GM19328 (cell line): ENCODE results near the gene ICAM5.
"Not testable (repeated sequence)": the region's sequence is repeated elsewhere in the genome, so short reads cannot be mapped to it uniquely, and the experiment has no call there.

ENCODE experiments used
- ATAC-seq: cut with Tn5 transposase; IDR thresholded peaks from one replicate; pipeline ENCODE4 v1.9.1; 2021; ENCODE audit warnings: mild to moderate bottlenecking, moderate library complexity; ENCODE audit not compliant: unreplicated experiment

ICAM5 gene

DNA sequence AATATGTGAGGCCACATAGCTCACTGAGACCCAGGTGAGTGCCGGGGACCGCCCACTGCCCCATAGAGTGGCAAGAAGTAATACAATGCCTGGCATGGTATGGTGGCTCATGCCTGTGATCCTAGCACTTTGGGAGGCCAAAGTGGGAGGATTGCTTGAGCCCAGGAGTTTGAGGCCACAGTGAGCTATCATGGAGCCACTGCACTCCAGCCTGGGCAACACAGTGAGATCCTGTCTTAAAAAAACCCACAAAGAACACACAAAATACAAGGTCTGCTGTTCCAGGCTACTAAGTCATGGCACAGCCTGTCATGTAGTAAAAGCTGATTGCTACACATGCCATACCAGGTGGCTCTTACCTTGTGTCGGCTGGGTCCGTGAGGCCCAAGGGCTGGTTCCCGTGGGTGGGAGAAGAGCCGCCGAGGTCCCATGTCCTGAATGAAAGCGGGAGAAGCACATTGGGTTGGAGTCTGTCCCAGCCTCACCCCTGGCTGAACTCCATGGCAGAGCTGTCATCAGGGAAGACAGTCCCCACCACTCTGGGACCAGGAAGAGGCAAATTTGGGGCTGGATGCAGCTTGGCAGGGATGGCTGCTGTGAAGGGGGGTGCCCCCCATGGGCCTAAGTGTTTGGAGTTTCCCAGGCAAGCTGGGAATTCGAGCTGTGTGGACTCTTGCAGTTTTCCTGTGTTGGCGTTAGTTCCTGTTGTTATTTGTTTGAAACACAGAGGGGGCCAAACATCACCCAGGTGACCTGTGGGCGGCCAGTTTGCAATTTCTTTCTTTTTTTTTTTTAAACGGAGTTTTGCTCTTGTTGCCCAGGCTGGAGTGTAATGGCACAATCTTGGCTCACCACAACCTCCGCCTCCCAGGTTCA lies 29.3 kb downstream of the ICAM5 start:
- ATAC-seq, result no peak

DNA sequence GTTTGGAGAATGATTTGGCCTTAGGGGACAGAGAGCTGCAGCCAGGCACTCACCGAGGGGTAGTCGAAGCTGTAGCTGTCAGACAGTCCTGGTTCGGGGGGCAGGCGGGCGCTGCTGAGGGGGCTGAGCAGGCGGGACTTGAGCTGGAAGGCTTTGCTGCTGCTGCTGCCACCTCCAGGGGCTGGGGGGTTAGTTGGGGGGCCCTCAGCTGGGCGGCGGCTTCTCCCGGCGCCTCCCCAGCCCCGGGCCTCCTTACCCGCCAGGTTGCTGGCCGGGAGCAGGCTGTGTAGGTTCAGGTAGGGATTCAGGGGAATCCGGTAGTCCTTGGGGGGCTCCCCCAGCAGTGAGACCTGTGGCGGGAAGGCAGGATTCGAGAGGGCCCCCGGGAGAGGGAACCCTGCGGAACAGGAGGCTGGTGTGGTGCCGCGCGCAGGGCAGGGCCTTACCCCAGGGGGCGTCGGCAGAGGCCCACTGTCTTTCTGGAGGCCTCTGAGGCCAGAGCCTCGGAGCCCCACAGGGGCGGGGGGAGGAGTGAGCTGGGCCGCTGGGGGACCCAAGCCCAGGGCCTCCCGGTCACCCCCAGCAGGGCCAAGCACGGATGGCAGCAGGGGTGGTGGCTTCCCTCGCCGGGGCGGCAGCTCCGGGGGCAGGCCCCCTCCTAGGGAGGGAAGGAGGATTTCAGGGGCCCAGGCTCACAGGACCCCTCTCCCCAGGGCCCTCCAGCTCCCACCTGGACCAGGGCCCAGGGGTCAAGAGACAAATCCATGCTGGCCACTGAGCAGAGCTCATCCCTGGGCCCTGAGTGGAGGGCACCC lies 31.1 kb downstream of the ICAM5 start:
- no peak for ATAC-seq

DNA sequence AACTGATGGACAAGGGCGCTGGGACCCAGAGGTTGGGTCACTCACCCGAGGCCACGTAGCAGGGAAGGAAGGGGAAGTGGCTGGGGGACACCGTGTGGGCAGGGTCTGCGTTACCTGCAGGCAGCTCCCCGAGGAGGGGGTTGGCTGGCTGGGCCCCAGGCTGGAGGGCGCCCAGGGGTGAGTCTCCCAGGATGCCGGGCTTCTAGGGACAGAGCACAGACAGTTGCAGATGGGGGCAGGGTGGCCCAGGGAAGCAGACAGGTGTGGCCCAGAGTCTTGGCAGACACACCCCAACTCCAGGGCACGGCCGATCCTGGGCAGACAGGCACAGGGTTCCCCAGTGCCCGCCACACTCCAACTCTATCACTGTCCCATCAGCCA lies 31.7 kb downstream of the ICAM5 start:
- no peak for ATAC-seq

DNA sequence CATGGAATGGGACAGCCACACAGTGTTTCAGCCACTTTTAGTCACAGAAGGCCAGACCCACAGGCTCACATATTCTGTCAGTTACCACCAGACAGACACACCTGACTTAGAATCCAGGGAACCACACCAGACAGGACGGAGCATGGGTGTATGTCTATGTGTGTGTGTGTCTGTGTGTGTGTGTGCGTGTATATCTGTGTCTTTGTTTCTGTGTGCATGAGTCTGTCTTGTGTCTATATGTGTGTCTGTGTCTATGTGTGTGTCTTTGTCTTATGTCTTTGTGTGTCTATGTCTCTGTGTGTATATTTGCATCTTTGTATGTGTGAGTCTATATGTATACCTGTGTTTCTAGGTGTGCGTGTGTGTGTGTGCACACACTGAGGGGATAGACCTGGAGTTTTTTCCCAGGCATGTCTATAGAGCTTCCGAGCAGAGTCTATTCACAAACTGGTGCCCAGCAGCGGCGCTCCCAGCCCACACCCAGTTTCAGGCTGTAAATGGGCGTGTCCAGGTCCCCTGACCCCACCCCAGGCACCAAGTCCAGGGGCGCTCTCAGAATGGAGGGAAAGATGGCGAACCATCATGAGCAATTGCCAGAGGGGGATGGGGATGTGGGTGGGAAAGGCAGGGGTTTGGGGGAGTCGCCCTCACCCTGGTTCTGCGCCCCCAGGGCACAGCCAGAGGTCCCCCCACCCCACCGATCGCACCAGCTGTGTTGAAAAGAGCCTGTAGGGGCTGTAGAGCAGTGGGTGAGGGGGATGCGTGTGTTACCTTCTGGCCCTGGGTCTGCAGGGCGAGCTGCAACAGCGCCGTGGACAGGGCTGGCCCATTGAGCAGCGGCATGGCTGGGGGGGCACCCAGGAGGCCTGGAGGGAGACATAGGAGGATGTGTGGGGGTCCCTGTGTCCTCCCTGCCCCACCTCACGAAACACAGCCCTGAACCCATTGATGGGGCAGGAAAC lies 32.4 kb downstream of the ICAM5 start:
- no peak for ATAC-seq

DNA sequence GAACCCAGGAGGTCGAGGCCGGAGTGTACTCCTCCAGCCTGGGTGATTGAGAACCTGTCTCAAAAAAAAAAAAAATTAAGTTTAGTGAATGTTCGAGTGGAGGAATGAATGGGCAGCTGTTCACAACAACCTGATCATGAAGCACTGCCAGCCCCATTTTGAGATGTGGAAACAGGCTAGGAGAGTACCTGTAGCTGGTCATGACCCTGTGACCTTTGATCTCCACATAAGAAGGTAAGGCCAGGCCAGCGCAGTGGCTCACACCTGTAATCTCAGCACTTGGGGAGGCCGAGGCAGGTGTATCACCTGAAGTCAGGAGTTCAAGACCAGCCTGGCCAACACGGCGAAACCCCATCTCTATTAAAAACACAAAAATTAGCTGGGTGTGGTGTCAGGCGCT lies 36.0 kb downstream of the ICAM5 start:
- ATAC-seq, result no peak

DNA sequence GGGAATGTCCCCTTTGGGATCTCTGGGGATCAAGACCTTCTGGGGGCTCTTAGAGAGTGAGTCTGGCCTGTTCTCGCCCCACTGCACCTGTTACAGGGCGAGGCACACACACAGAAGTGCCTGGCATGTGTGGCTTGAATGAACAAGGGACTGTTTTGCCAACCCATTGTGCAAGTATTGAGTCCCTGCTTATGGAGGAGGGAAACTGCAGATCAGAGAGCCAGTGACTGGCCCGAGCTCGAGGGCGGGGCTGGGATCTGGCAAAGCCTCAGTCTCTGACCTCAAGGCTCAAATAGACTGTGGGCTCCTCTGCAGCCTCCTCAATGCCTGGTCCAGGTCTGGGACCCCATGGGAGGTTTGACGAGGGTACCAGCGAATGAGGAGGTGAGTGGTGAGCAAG lies 38.0 kb downstream of the ICAM5 start:
- ATAC-seq, result no peak

DNA sequence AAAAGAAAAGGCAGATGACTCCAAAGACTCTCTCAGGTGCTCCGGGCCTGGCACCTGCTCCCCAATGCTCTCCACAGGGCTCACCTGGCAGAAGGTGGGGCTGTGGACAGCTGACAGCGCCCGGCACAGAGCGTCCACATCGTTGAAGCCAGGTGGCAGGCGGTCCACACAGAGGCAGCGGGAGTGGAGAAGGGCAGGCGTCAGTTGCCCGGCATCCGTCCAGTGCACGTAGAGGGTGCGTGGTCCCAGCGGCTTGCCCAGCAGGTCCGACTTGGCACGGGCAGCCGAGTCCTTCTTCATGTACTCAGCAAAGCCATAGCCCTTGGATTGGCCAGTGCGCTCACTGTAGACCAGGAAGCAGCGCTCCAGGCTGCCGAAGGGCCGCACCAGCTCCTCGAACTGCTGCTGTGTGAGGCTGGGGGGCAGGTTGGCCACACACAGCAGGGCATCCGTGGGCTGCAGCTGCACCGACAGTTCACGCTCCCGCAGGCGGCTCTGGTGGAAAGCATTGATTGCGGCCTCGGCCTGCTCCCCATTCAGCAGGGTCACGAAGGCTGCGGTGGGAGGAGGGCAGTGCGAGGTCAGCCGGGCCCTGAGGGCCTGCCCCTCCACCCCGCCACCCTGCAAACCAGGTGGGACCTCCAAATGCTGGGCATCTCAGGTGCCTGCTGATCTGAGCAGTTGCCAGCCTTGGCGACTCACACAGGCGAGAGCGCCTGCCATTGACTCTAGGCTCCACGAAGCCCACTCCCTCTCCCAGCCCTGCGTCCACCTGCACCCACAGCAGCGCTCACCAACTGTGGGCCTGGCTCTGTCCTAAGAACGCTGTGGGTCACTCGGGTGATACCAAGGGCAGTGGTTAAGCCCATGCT lies 39.0 kb downstream of the ICAM5 start:
- no peak for ATAC-seq

DNA sequence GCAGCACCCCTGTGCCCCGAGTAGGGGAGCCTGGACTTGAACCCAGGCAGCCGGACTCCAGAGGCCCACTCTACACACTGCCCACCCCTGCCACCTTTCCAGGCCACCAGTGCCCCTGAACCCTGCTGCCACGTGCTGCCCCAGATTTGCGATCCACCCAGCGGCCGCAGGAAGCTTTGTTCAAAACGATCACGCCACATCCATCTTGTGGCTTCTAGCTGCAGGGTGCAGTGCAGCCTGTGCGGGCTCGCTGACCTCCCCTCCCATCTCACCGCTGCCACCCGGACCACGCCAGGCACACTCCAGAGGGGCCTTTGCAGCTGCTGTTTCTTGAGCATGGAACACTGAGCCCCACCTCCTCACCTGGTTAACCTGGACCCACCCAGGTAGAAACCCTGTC lies 39.8 kb downstream of the ICAM5 start:
- ATAC-seq, result no peak

DNA sequence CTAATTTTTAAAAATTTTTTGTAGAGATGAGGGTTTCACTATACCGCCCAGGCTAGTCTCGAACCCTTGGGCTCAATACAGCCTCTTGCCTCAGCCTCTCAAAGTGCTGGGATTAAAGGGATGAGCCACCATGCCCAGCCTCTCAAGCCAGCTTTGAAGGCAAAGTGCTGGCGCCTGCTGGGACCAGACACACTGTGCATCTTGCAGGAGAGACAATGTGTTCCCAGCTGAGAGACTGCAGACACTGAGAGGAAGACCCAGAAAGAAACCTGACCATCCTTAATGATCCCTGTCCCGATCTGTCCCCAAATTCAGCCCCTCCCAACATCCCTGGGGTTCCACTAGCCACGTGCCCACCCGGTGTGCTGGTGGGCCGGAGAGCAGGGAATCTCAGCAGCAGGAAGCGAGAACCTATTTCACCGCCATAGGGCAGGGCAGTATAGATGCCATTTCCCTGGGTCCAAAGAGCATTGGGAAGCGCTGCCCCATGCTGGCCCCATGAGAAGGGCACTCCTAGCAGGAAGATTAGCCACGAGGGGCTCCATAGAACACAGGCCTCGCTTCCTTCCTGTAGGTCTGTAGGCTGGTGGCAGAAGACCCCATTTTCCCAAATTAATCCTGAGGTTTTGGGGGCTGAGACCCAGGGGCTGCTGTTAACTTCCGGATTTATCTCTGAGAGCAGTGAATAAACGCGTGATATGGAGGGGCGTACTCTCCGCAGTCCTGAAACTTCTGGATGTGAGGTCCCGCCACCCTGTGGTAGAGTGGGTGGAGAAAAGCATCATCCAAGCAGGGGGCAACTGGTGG lies 42.6 kb downstream of the ICAM5 start:
- ATAC-seq, result no peak

DNA sequence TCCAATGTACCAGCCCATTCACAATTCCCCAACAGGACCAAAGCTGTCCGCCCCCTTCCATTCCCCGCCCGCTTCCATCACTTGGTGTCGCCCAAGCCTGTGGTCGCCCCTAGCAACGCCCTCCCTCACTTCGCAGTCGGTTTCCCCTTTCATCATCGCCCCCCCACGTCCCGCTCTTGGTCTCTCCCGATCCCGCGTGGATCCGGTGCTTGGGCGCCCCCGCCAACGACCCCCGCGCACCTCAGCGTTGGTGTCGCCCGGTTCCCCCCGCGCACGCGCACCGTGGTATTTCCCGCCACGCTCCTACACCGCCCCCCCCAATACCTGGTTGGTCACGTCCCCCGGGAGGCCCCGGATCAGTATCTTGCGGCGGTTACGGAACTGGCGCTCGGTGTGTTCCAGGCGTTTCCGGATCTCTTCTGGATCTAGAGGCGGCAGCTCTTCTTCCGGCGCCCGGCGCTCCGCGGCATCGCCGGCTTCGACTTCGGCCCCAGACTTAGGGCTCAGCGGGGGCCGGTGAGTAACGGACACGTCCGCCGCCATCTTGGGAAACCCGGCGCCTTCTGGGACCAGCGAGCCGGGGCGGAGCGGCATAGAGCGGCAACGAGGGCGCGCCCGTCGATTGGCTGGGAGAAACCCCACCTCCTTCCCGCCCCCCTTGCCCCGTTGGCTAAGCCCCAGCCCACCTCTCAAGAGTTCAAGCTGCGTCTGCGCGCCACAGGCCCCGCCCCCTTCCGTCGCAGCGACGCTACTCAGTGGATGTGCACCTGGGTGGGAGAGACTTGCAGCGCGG lies 43.4 kb downstream of the ICAM5 start, which contains the start of gene RAVER1:
Gene RAVER1 (minus strand): TSS at position 565 of the 793 bp plus-strand sequence. CDS start 22 bp downstream, at position 543.
- peak; percentile 83 for ATAC-seq

DNA sequence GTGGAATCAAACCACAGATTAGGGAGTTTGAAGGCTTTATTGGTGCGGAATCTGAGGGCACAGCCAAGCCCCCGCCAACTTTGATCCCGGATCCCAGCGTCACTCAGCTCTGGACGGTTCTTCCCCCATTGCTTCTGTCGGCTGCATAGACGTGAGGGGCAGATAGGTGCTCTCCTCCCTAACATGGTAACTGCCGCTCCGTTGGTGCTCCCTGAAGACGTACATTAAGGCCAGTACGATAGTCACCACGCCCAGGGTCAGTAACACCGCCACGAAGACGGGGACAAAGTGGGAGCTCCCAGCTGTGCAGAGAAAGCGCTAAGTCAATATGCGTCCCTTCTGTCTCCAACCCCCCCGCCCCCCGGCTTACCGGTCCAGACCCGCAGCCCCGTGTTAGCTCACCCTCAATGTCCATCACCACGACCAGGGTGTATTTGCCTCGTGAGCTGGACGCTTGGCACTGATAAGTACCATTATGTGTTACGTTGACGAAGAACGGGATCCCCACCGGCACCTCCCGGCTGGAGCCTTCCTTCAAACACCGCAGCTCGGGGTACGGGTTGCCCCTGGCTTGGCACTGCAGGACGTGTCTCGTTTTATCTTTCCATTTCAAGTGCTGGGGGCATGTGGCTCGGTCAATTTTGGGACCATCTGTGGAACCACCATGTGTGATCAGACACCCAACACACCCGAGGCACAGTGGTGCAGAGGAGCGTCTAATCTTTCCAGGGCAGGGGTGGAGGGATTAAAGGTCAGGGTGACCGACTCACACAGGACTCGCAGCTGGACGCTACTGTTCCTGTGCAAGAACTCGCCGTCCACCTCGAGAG lies 44.2 kb downstream of the ICAM5 start:
- peak; percentile 8 for ATAC-seq

DNA sequence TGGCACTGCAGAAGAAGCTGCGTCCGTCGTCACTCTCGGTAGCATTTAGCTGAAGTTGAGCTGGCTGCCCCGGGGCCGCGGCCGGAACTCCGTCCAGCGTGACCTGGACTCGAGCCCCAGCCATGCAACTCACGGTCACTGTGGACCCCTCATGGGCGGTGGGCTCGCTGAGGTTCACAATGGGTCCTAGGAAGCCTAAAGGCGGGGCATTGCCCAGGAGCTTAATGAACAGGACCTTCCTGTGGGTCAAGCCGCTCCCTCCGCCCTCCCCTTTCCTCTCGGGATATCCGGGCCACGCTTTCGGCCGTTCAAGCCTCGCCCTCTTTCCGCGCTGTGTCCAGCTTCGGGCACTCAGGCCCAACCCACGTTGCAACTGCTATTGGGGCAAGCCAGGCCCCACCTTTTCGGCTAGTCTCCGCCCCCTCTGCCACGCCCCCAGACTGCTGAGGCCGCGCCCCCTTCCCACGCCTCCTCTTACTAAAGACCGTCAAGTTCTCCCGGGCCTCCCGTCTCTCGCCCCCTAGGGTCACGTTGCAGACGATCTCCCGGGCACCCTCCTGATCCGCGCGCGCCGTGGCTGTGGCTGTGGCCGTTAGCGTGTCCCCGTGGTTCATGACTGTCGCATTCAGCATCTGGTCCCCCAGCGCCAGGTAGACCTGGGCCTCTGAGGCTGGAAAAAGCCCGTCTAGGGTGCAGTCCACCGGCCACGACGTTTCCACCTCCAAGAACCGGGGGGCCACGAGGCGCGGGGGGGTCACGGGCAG lies 45.0 kb downstream of the ICAM5 start:
- no peak for ATAC-seq

DNA sequence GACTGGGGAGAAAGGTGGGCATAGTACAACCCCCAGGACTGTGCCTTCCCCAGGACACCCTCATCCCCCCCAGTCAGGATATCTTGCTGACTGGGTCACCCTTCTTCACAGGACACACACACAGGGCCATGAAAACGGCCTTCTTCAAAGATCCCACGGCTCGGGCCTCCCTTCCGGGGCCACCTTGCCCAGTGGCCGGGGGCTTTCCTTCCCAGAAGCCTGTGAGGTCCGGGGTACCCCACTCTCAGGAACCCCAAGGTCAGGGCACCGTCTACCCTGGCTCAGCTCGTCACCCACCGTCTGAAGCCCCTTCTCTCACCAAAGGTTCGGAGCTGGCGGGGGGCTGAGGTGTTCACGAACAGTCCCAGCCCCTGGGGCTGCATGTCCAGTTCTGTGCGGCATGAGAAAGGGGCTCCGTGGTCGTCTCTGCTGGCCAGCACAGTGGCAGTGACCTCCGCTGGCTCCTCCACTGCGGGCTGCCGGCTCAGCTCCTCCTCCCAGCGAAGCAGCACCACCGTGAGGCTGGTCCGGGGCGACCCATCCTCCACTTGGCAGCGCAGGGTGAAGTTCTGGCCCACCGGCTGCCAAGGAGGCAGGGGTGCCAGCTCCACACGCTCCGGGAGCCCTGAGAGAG lies 45.7 kb downstream of the ICAM5 start:
- no peak for ATAC-seq

DNA sequence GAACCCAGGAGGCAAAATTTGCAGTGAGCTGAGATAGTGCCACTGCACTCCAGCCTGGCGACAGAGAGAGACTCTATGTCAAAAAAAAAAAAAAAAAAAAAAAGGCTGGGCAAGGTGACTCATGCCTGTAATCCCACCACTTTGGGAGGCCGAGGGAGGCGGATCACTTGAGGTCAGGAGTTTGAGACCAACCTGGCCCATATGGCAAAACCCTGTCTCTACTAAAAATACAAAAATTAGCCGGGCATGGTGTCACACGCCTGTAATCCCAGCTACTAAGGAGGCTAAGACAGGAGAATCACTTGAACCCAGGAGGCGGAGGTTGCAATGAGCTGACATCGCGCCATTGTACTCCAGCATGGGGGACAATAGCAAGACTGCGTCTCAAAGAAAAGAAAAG lies 47.0 kb downstream of the ICAM5 start:
- ATAC-seq, result not testable (repeated sequence)

DNA sequence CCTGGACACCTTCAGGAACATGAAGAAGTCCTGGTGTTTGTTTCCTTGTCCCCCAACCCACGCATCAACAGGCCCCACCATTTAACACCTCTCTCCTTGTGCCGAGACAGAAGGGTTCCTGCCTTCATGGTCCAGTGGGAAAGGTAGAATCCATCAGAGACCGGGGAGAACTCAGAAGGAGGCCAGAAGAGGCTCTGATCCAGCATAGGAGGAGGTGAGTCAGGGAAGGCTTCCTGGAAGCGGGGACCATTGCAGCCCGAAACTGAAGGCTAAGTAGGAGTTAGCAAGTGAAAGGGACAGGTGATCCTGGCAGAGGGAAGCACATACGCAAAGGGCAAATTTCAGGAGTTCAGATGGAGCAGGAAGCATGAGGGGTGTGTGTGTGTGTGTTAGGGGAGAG lies 49.2 kb downstream of the ICAM5 start:
- no peak for ATAC-seq

DNA sequence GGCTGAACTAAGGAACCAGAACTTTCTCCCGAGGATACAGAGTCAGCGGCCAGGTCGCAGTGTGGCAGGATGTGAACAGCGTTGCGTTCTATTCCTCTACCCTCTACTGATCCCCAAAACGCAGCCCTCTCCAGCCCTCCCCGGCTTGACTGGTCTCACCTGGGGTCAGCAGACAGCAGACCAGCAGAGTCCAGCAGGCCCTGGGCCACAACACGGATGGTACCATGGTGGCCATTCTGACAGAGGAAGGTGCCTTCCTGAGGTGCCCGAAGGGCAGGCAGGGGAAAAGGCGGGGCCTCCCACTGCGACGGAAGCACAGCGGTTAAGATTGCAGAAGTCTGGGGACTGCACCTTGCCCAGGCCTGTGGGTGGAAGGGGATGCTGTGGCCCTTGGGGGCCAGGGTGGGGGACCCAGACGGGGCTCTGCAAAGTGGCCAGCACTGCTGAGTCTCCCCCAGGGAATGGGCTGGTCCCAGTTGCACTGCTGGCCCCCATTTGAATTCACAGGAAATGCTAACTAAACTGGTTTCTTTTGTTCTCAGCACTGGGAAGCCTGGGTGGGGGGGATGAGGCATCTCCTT lies 49.7 kb downstream of the ICAM5 start, which contains the start of gene ICAM3:
Gene ICAM3 (minus strand): TSS at position 245 of the 581 bp plus-strand sequence. CDS start 10 bp downstream, at position 235.
- ATAC-seq, result no peak
